Measurements from ENCODE around the gene SPPL2B. TPM values are rescaled to one million over a fixed set of nuclear protein-coding genes. Genes with fewer than 3 reads are reported as not detected.

Gene SPPL2B
- total and polyA plus RNA-seq, 4 donors: 9.5 to 34.6 (median 21.4) TPM

GRCh38 chr19:2341982-2342381 is 13.5 kb downstream of the SPPL2B start (continued):
- no peak for TF ChIP-seq ZBTB33 (IDR thresholded peaks at IDR 0.05)
- TF ChIP-seq FOXA1 (IDR thresholded peaks at IDR 0.05): no peak
- no peak for TF ChIP-seq RAD21 (IDR thresholded peaks at IDR 0.05)

- H3K36me3 ChIP-seq (ENCODE audit: control insufficient read depth in 4 of 4, insufficient read depth in 3 of 4, low read depth in 1 of 4, low read length in 3 of 4): peaks cover 0 to 24% (median 4%) of the 10 kb centered on the region in 4 donors
- no peaks in the 10 kb centered on the region for H3K4me1 ChIP-seq (ENCODE audit: control insufficient read depth in 4 of 4, insufficient read depth in 4 of 4, low read length in 3 of 4)
- no peaks in the 10 kb centered on the region for H3K9me3 ChIP-seq (ENCODE audit: control insufficient read depth in 4 of 4, low read length in 3 of 4)
- WGBS: 97% methylated on average over 29 of the region's 29 CpGs
- H3K4me3 ChIP-seq (ENCODE audit: low read depth in 1 of 3, low read length in 3 of 3): no peak overlapping the region
- no peaks in the 10 kb centered on the region for H3K27me3 ChIP-seq (ENCODE audit: control insufficient read depth in 4 of 4, insufficient read depth in 4 of 4, low read length in 3 of 4)
- no peak for DNase-seq (ENCODE audit: low spot score)
- H3K9ac ChIP-seq (ENCODE audit: low read depth in 1 of 2, low read length in 2 of 2): no peak overlapping the region
- TF ChIP-seq RXRA (IDR thresholded peaks at IDR 0.05) (no peak), SP1 (IDR thresholded peaks at IDR 0.05) (no peak), RAD21 (IDR thresholded peaks at IDR 0.05) (no peak), YY1 (IDR thresholded peaks at IDR 0.05) (no peak), HNF4G (IDR thresholded peaks at IDR 0.05) (no peak), TAF1 (conservative IDR thresholded peaks at IDR 0.05) (no peak), GABPA (IDR thresholded peaks at IDR 0.05 in 1 of 2, conservative IDR thresholded peaks at IDR 0.05 in 1 of 2) (no peak)
- no peak overlapping the region for H3K27ac ChIP-seq (ENCODE audit: low read depth in 1 of 2, low read length in 2 of 2)
Measured at GRCh38 chr19:2342656-2343288, 14.3 kb downstream of the SPPL2B start.

DNA sequence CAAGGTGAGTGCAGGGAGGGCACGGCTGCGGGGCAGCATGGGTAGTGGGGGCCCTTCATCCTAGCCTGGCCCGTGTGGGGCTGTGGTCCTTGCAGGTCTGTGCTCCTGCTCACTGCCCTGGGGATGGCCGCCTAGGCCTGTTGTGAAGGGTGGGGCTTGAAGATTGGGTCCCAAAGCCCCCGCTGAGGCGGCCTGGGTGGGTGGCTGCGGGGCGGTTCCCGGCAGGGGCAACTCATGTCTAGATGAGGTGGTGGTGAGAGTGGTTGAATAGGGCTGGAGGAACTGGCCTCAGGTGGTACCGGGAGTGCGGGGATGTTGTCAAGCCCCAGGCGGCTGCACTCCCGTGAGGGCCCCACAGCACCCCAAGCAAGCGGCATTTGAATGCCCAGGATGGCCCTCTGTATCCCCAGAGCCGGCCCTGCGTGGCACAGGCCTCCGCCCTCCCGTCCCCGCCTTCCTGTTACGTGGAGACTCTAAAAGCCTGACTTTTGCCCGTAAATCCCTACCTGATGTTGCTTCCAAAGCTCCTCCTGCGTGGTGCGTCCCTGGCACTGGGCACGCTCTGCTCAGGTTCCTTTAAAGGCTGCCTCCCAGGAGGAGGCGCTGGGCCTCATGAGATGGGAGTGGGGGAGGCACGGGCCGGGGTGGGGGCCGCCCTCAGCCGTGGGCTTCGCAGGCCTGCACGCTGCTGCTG is 15.0 kb downstream of the SPPL2B start:
- H3K27me3 ChIP-seq (ENCODE audit: control insufficient read depth in 4 of 4, insufficient read depth in 4 of 4, low read length in 3 of 4): no peaks in the 10 kb centered on the region
- WGBS: 96% methylated on average over 31 of the region's 31 CpGs
- peaks cover 0 to 26% (median 4%) of the 10 kb centered on the region in 4 donors for H3K36me3 ChIP-seq (ENCODE audit: control insufficient read depth in 4 of 4, insufficient read depth in 3 of 4, low read depth in 1 of 4, low read length in 3 of 4)

GRCh38 chr19:2344381-2344870 is 15.9 kb downstream of the SPPL2B start:
- no peaks in the 10 kb centered on the region for H3K4me1 ChIP-seq (ENCODE audit: control insufficient read depth in 4 of 4, insufficient read depth in 4 of 4, low read length in 3 of 4)
- 95% methylated on average over 24 of the region's 24 CpGs for WGBS
- H3K9ac ChIP-seq (ENCODE audit: low read depth in 1 of 2, low read length in 2 of 2): no peak overlapping the region
- H3K27me3 ChIP-seq (ENCODE audit: control insufficient read depth in 4 of 4, insufficient read depth in 4 of 4, low read length in 3 of 4): no peaks in the 10 kb centered on the region
- H3K36me3 ChIP-seq (ENCODE audit: control insufficient read depth in 4 of 4, insufficient read depth in 3 of 4, low read depth in 1 of 4, low read length in 3 of 4): peaks cover 0 to 24% (median 6%) of the 10 kb centered on the region in 4 donors
- H3K4me3 ChIP-seq (ENCODE audit: low read depth in 1 of 3, low read length in 3 of 3): no peak overlapping the region
- no peak overlapping the region for H3K27ac ChIP-seq (ENCODE audit: low read depth in 1 of 2, low read length in 2 of 2)
- no peak for DNase-seq (ENCODE audit: low spot score)
- no peaks in the 10 kb centered on the region for H3K9me3 ChIP-seq (ENCODE audit: control insufficient read depth in 4 of 4, low read length in 3 of 4)
- TF ChIP-seq CTCF (IDR thresholded peaks at IDR 0.05; ENCODE audit: low read depth, low read length, missing input control) (no peak), HNF4A (conservative IDR thresholded peaks at IDR 0.05) (no peak), RAD21 (IDR thresholded peaks at IDR 0.05) (no peak), ATF3 (IDR thresholded peaks at IDR 0.05) (no peak), FOXA1 (IDR thresholded peaks at IDR 0.05) (no peak), ZBTB33 (IDR thresholded peaks at IDR 0.05) (no peak), MAX (IDR thresholded peaks at IDR 0.05) (no peak), TAF1 (conservative IDR thresholded peaks at IDR 0.05) (no peak)

More for the DNA sequence above, 15.0 kb downstream of the SPPL2B start:
- H3K4me3 ChIP-seq (ENCODE audit: low read depth in 1 of 3, low read length in 3 of 3): no peak overlapping the region
- TF ChIP-seq FOXA2 (IDR thresholded peaks at IDR 0.05) (no peak), YY1 (IDR thresholded peaks at IDR 0.05) (no peak), HNF4G (IDR thresholded peaks at IDR 0.05) (no peak)
- H3K27ac ChIP-seq (ENCODE audit: low read depth in 1 of 2, low read length in 2 of 2): no peak overlapping the region
- no peak for DNase-seq (ENCODE audit: low spot score)
- no peaks in the 10 kb centered on the region for H3K4me1 ChIP-seq (ENCODE audit: control insufficient read depth in 4 of 4, insufficient read depth in 4 of 4, low read length in 3 of 4)
- H3K9ac ChIP-seq (ENCODE audit: low read depth in 1 of 2, low read length in 2 of 2): no peak overlapping the region
- H3K9me3 ChIP-seq (ENCODE audit: control insufficient read depth in 4 of 4, low read length in 3 of 4): no peaks in the 10 kb centered on the region

Data from liver (tissue), 9 donors.